C4-2B (cell line): ENCODE measurements around the gene ARHGAP26.

Source experiments
- ZFX ChIP-seq: fragments of 450-650 bp; IDR thresholded peaks from 2 replicates; pipeline ENCODE4 v1.6.1; 2017
- TF ChIP-seq, protein P1 (sequence below): fragments of 450-650 bp; conservative IDR thresholded peaks from 2 replicates; pipeline ENCODE4 v1.5.1; 2017; ENCODE audit warnings: mild to moderate bottlenecking

DNA sequence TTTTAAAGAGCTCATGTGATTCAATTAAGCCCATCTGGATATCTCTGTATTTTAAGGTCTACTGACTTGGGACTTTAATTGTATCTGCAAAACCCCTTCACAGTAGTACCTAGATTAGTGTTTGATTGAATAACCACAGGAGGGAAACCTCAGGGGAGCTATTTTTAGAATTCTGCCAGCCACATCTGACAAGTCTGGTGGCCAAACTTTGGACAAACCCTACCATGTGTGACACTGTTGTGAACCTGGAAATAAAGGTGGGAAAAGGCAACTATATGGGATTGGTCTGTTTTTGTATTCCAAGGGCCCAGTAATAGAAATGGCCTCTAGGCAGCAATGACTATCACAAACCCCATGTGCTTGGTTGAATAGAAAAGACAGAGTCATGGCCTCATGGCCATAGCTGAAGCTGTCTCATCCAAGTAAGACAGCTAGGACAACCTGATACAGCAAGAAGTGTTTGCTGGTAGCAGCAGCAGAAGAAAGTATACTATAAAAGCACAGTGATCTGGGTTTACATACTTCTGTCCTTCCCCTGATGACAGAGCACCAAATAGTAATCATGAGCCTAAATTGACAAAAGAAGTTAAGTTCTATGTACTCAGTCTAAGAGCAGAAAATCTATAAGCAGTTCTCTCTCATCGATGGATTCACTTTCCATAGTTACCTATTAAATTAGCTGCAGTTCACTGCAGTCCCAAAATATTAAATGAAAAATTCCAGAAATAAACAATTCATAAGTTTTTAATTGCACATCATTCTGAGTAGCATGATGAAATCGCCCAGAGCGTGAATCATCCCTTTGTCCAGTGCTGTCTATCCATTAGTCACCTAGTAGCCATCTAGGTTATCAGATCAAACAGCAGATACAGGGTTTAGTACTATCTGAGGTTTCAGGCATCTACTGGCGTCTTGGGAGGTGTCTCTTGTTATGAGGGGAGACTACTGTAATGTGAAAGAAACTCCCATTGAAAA is 189.8 kb downstream of the ARHGAP26 start:
- TF ChIP-seq, protein P1, sequence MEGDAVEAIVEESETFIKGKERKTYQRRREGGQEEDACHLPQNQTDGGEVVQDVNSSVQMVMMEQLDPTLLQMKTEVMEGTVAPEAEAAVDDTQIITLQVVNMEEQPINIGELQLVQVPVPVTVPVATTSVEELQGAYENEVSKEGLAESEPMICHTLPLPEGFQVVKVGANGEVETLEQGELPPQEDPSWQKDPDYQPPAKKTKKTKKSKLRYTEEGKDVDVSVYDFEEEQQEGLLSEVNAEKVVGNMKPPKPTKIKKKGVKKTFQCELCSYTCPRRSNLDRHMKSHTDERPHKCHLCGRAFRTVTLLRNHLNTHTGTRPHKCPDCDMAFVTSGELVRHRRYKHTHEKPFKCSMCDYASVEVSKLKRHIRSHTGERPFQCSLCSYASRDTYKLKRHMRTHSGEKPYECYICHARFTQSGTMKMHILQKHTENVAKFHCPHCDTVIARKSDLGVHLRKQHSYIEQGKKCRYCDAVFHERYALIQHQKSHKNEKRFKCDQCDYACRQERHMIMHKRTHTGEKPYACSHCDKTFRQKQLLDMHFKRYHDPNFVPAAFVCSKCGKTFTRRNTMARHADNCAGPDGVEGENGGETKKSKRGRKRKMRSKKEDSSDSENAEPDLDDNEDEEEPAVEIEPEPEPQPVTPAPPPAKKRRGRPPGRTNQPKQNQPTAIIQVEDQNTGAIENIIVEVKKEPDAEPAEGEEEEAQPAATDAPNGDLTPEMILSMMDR: no peak
- TF ChIP-seq ZFX: no peak
